HG03571 (cell line): Measurements from ENCODE around the gene SAMD11.

ENCODE experiments used
- ATAC-seq: cut with Tn5 transposase; IDR thresholded peaks from one replicate; pipeline ENCODE4 v1.9.1; 2021; ENCODE audit not compliant: unreplicated experiment

Gene SAMD11

DNA sequence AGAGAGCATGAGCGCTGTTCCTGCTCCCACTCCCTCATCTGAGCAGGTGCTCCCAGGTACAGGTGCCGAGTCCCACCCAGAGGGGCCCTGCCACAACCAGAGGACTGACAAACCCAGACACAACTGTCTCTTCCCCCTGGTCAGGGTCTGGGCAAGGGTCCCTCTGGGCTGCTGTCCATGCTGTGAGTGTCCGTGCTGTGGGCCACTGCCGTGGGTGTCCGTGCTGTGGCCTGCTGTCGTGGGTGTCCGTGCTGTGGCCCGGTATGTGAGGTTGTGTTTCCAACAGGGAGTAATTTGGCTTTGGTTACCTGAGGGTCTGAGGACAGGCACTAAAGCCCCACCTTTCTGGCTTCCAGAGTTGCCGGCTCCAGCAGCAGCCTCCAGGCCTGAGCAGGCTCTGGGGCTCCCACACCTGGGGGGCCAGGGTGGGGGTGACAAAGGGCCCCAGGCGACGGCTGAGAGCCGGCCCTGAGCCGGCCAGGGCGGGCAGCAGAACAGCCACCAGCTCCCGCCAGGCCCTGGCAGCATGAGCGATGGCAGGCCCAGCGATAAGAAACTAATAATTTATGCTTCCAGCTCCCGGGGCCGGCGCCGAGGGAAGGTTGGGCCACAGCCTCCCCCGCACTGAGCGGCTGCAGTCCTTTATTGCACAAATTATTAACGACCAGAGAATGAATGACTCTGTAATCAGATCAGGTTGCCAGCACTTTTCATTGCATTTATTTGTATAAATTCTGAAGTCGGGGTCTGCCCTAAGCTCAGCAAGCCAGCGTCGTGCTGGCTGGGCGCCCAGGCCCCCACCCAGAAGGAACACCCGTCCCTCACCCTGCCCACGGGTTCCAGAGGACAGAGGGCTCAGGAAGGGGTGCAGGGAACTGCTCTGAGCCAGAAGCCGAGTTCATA, 7.3 kb upstream of the SAMD11 start:
- no peak for ATAC-seq

DNA sequence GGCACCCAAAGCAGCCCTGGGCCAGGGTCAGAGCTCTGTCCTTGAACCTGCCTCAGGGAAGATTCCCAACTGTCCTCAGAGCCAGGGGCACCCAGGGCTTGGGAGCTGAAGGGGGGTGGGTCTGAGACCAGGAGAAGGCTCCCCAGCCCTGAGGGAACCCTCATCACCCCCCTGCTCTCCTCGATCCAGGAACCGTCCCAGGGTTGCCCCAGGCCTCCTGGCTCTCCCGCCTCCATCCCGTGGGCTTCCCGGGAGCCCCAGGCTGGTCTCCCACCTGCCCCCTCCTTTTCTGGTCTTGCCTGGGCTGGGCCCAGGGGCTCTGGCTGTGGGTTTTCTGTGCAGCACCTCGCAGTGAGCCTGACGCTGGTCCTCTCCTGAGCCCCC, 6.7 kb upstream of the SAMD11 start:
- no peak for ATAC-seq

DNA sequence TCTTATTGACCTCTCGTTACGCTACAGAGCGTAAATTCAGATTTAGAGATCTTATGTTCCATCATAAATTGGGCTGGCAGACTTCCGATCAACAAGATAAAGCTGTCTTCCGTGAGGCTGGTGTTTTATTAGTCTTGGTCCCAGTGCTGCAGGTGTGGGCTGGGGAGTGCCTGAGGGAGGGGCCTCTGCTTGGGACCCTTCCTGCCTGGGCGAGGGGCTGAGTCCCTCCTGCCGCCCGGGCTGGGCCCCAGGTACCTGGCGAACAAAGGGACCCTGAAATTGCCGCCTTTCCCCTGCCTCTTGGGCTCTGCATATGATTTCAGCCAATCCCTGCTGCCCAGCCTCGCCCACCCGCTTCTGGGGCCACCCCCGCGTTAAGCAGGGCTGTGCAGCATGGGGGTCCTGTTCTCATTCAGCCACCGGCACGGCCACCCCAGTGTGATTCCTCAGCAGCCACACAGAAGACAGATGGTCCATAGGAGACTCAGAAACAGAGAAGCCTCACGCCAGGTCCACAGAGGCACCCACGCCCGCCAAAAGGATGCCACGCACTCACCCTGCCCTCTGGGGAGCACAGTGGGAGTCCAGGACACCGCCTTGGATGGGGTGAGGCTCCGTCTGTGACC, 6.1 kb upstream of the SAMD11 start:
- no peak for ATAC-seq

DNA sequence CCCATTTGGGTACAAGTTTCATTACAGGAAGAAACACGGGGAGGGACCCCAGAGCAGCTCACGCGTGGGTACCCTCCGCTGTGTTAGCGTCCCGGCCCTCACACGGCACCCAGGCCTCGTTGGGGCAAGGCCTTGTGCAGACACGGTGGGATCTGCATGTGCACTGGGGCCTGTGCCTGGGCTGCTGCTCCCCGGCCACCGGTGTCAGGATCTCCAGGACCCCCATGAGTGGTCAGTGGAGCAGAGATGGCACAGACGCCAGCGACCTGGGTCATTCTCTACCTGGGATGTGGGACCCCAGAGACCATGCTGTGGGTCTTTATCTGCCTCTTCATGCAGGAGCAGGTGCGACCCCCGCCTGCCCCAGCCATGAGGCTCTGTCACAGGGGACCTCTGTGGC, 5.4 kb upstream of the SAMD11 start:
- no peak for ATAC-seq

GRCh38 chr1:918843-919242, 4.9 kb upstream of the SAMD11 start:
- ATAC-seq, result no peak

GRCh38 chr1:919271-919872, 4.4 kb upstream of the SAMD11 start:
- ATAC-seq, result no peak

DNA sequence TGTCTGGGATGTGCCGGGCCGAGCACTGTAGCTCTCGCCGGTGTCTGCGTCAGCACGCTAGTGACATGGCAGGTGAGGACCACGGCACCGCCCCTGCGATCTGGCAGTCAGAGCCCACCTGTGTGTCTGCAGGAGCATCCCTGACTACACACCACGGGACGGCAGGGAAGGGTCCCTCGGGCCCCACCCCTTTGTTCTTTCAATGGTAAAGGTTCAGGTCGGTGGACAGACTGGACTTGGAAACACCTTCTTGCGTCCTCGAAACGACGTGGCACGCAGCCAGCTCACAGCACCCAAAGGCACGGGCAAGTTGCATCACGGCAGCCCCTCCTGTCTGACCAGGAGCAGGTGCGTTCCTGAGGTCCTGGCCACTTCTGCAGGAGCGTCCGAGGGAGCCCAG, 3.7 kb upstream of the SAMD11 start:
- no peak for ATAC-seq

GRCh38 chr1:920521-920920, 3.2 kb upstream of the SAMD11 start:
- no peak for ATAC-seq

- no peak for ATAC-seq
These were observed 2.5 kb upstream of the SAMD11 start for GRCh38 chr1:921011-921837.

DNA sequence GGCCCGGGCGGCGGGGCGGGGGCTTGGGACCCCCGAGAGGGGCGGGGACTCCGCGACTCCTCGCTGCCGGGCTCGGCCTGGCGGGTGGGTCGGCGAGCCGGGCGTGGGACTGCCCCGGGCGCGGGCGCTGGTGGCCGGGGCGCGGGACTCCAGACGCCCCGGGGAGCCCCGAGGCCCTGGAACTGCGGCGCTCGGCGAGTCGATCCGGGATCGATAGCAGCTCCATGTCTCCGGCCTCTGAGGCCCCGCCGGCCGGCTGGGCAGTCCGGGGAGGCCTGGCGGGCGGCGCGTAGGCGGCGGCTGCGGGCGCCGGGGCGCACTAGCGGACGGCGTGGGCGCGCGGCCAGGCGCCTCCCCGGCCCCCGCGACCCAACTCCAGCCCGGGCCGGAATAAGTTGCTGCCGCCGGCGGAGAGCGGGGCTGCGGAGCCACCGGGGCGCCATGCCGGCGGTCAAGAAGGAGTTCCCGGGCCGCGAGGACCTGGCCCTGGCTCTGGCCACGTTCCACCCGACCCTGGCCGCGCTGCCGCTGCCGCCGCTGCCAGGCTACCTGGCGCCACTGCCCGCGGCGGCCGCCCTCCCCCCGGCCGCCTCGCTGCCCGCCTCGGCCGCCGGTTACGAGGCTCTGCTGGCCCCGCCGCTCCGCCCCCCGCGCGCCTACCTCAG, 400 bp downstream of the SAMD11 start:
- no peak for ATAC-seq

- no peak for ATAC-seq
These were observed 1.2 kb downstream of the SAMD11 start for GRCh38 chr1:924656-925560.

DNA sequence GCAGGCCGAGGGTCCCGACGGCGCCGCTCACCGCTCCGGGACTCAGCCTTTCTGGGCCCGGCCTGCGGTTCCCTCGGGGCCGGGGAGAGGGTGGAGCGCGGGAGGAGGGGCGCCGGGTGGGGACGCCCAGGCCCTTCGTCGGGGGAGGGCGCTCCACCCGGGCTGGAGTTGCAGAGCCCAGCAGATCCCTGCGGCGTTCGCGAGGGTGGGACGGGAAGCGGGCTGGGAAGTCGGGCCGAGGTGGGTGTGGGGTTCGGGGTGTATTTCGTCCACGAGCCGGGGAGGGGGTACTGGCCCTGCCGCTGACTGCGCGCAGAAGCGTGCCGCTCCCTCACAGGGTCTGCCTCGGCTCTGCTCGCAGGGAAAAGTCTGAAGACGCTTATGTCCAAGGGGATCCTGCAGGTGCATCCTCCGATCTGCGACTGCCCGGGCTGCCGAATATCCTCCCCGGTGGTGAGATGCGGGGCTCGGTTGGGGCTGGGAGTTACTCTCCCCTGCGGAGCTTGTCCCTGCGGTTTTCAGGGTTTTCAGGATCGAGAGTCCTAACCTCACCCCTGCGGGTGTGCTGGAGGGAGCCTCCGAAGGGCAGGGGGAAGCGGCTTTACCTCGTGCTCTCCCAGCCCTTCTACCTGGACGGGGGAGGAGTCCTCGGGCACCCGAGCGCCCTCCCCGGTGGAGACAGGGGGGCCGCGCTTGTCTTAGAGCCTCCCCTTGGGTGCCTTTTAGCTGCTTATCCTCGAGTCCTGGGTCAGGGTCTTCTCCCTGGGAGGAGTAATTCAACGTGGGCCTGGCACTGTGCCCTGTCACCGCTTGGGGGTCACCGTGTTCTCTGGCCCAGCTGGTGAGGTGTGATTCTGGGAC, 2.1 kb downstream of the SAMD11 start:
- no peak for ATAC-seq

DNA sequence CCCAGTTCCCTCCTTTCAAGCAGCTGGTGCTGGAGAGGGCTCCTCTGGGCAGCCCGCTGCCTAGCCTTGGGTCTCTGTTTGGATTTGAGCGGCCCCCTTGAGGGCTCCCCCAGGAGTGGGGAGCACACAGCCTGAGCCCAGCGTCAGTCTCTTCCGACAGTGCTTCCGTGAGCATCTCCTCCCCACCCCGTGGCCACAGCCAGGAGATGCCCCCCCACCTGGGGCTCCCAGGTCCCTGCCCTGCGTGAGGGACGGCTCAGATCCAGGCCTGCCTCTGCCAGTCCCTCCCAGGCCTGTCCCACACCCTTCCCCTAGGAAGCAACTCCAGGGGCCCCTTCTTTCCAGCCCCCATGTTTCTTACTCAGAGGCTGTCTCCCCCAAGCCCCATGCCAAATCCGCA, 3.5 kb downstream of the SAMD11 start:
- no peak for ATAC-seq

GRCh38 chr1:927748-928147, 4.0 kb downstream of the SAMD11 start:
- ATAC-seq, result no peak

DNA sequence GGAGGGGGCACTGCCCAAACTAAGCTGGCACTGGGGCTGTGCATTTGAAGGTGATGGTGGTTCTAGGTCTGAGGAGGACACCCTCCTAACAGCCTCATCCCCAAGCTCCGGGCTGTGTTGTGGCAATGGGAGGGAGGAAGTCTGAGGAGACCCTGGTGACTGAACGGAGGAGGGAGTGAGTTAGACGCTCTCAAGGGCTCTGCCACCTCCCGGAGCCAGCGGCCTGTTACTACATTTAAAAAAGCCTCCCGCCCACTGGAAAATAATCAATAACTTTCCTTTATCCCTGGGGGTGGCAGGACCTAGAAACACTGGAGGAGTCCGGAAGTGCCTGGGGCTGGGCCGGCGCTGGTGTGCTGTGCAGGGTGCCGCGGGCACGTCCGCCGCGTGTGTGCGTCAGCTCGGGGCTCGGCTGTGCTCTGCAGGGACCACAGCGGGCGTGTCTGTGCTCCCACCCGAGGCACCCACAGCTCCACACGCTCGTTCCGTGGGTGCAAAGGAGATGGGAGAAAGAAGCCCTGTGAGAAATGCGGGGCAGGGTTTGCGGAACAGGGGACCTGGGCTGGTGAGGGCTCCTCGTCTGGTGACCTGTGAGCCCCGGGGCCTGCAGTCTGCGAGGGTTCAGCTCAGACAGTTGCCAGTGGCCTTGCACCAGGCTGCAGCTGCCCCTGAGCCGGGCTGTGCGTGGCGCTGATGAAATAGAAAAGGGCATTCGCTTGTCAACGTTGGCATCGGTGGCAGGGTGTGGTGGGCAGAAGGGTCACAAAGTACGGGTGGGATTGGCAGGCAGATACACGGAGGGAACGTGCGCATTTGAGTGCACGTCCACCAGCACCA, 5.3 kb downstream of the SAMD11 start:
- no peak for ATAC-seq

DNA sequence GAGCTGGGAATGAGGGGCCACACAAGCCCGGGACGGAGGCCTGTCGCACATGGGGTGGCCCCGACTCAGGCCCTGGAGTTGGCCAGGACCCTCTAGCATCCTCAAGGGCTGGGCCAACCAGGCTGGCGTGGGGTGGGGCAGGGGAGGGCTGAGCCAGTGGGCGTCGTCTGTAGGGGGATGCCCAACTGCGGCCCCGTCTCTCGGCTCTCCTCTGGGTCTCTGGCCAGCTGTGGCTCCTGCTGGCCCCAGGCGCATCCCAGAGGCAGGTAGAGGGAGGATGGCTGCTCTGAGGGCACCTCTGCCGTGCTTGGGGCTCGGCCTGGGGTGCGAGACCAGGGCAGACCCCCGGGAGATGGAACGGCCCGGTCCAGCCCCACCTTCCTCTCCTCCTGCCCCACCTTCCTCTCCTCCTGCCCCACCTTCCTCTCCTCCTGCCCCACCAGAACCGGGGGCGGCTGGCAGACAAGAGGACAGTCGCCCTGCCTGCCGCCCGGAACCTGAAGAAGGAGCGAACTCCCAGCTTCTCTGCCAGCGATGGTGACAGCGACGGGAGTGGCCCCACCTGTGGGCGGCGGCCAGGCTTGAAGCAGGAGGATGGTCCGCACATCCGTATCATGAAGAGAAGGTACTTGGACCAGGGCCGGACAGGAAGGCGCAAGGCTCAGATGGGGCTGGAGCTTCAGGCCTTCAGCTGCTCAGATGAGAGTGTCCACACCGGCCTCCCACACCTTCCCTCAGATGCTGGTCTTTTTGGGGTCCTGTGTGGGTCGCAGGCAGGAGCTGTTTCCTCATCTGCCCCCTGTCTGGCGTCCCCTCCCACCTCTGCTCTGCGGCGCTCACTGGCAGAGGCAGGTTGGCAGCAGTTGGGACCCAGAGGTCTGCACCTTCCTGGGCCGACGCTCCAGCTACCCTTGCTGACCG, 6.2 kb downstream of the SAMD11 start:
- no peak for ATAC-seq

GRCh38 chr1:930633-931138, 7.0 kb downstream of the SAMD11 start:
- ATAC-seq, result no peak
